ENCODE measurements around the gene CIZ1. TPM values are rescaled to one million over a fixed set of nuclear protein-coding genes. Genes with fewer than 3 reads are reported as not detected.
"Not testable (repeated sequence)": the region's sequence is repeated elsewhere in the genome, so short reads cannot be mapped to it uniquely, and the experiment has no call there.

Gene CIZ1
- total RNA-seq, 2 donors from 2014 or later = 55.2 to 94.0 TPM

GRCh38 chr9:128181480-128181879, 9.9 kb downstream of the CIZ1 start:
- WGBS = 42% methylated on average over 9 of the region's 12 CpGs
- H3K27ac ChIP-seq; intact Hi-C loops (cut with DNase I); H3K9me3 ChIP-seq; DNase-seq (ENCODE audit: low spot score); H3K27me3 ChIP-seq (replicated peaks; ENCODE audit: insufficient read depth); H3K4me1 ChIP-seq (replicated peaks); H3K4me3 ChIP-seq: not testable (repeated sequence)
- peak in 2 of 4 experiments; percentile 17 to 43 for TF ChIP-seq CTCF (IDR thresholded peaks at IDR 0.05)
- H3K36me3 ChIP-seq = peaks cover 25% of the 10 kb centered on the region in 2 donors

GRCh38 chr9:128180447-128180846, 10.9 kb downstream of the CIZ1 start:
- intact Hi-C loops (cut with DNase I) = no loop called here
- Histone ChIP-seq H3K27me3 (replicated peaks; ENCODE audit: insufficient read depth) (no peaks in the 10 kb centered on the region), H3K27ac (no peak overlapping the region), H3K9me3 (no peaks in the 10 kb centered on the region), H3K4me3 (no peak overlapping the region), H3K4me1 (replicated peaks) (no peaks in the 10 kb centered on the region), H3K36me3 (peaks cover 23 to 25% of the 10 kb centered on the region in 2 donors)
- 97% methylated on average over 8 of the region's 8 CpGs for WGBS
- no peak for TF ChIP-seq POLR2A (IDR thresholded peaks at IDR 0.05)
- no peak for DNase-seq (ENCODE audit: low spot score)

GRCh38 chr9:128180001-128180400, 11.4 kb downstream of the CIZ1 start:
- DNase-seq (ENCODE audit: low spot score) = no peak
- no peak for TF ChIP-seq POLR2A (IDR thresholded peaks at IDR 0.05)
- no peak for TF ChIP-seq CTCF (IDR thresholded peaks at IDR 0.05)
- TF ChIP-seq POLR2AphosphoS5 (IDR thresholded peaks at IDR 0.05) = no peak
- no peaks in the 10 kb centered on the region for H3K27me3 ChIP-seq (replicated peaks; ENCODE audit: insufficient read depth)
- no peak overlapping the region for H3K4me3 ChIP-seq
- H3K36me3 ChIP-seq = peaks cover 18 to 25% of the 10 kb centered on the region in 2 donors
- no peaks in the 10 kb centered on the region for H3K4me1 ChIP-seq (replicated peaks)
- intact Hi-C loops (cut with DNase I) = no loop called here
- no peaks in the 10 kb centered on the region for H3K9me3 ChIP-seq
- 95% methylated on average over 8 of the region's 8 CpGs for WGBS
- H3K27ac ChIP-seq = no peak overlapping the region

GRCh38 chr9:128178806-128179431, 12.5 kb downstream of the CIZ1 start:
- Histone ChIP-seq H3K4me1 (replicated peaks) (no peaks in the 10 kb centered on the region), H3K4me3 (no peak overlapping the region), H3K9me3 (no peaks in the 10 kb centered on the region), H3K27me3 (replicated peaks; ENCODE audit: insufficient read depth) (no peaks in the 10 kb centered on the region), H3K27ac (no peak overlapping the region), H3K36me3 (peaks cover 17 to 25% of the 10 kb centered on the region in 2 donors)
- TF ChIP-seq POLR2AphosphoS5 (IDR thresholded peaks at IDR 0.05) (no peak), POLR2A (IDR thresholded peaks at IDR 0.05) (no peak), CTCF (IDR thresholded peaks at IDR 0.05) (no peak)
- 95% methylated on average over 11 of the region's 11 CpGs for WGBS
- no peak for DNase-seq (ENCODE audit: low spot score)
- intact Hi-C loops (cut with DNase I) = no loop called here

GRCh38 chr9:128175726-128176125, 15.6 kb downstream of the CIZ1 start:
- no peaks in the 10 kb centered on the region for H3K27me3 ChIP-seq (replicated peaks; ENCODE audit: insufficient read depth)
- no peak for DNase-seq (ENCODE audit: low spot score)
- no peak for TF ChIP-seq CTCF (IDR thresholded peaks at IDR 0.05)
- TF ChIP-seq POLR2AphosphoS5 (IDR thresholded peaks at IDR 0.05) = no peak
- no peak for TF ChIP-seq POLR2A (IDR thresholded peaks at IDR 0.05)
- H3K4me1 ChIP-seq (replicated peaks) = no peaks in the 10 kb centered on the region
- H3K36me3 ChIP-seq = peaks cover 17 to 25% of the 10 kb centered on the region in 2 donors
- intact Hi-C loops (cut with DNase I) = no loop called here
- H3K27ac ChIP-seq = no peak overlapping the region
- no peaks in the 10 kb centered on the region for H3K9me3 ChIP-seq
- H3K4me3 ChIP-seq = no peak overlapping the region
- WGBS = 98% methylated on average over 2 of the region's 2 CpGs
